Neural progenitor cell (in vitro differentiated cells): ENCODE results near the gene TMEM178B. TPM values are rescaled to one million over a fixed set of nuclear protein-coding genes. Genes with fewer than 3 reads are reported as not detected.

ENCODE experiments used
- DNase-seq: peaks from one replicate; pipeline ENCODE4 v3.0.0-alpha.2; 2016; ENCODE audit warnings: low spot score
- H2AFZ ChIP-seq: fragments of 200-600 bp; sonication (generic); replicated peaks from 2 replicates; pipeline ENCODE4 v1.6.1; 2016; ENCODE audit warnings: antibody characterized with exemption
- H3F3A ChIP-seq: fragments of 200-600 bp; sonication (generic); 2 replicates; pipeline ENCODE4 v1.6.1; 2016; ENCODE audit warnings: antibody characterized with exemption, low read depth
- H3K27ac ChIP-seq: fragments of 200-600 bp; sonication (generic); 2 replicates; pipeline ENCODE4 v1.5.1; 2016; ENCODE audit warnings: mild to moderate bottlenecking
- H3K27me3 ChIP-seq: fragments of 200-600 bp; sonication (generic); 2 replicates; pipeline ENCODE4 v1.6.1; 2016; ENCODE audit warnings: mild to moderate bottlenecking, moderate library complexity
- H3K36me3 ChIP-seq: fragments of 200-600 bp; sonication (generic); 2 replicates; pipeline ENCODE4 v1.5.1; 2016
- H3K4me1 ChIP-seq: fragments of 200-600 bp; sonication (generic); 2 replicates; pipeline ENCODE4 v1.6.1; 2016; ENCODE audit warnings: mixed run types
- H3K4me2 ChIP-seq: fragments of 200-600 bp; sonication (generic); 2 replicates; pipeline ENCODE4 v1.6.1; 2016
- H3K4me3 ChIP-seq: fragments of 200-600 bp; sonication (generic); 2 replicates; pipeline ENCODE4 v1.5.1; 2016
- H3K79me2 ChIP-seq: fragments of 200-600 bp; sonication (generic); 2 replicates; pipeline ENCODE4 v1.6.1; 2016; ENCODE audit warnings: low read depth
- H3K9ac ChIP-seq: fragments of 200-600 bp; sonication (generic); 2 replicates; pipeline ENCODE4 v1.6.1; 2016
- H3K9me3 ChIP-seq: fragments of 200-600 bp; sonication (generic); 2 replicates; pipeline ENCODE4 v1.5.1; 2016; ENCODE audit warnings: low read depth
- H4K20me1 ChIP-seq: fragments of 200-600 bp; sonication (generic); 2 replicates; pipeline ENCODE4 v1.6.1; 2016; ENCODE audit warnings: low read depth
- H3K27ac Mint-ChIP-seq: 3 replicates; pipeline ENCODE4 v1.8.0; 2021; ENCODE audit warnings: mixed read lengths
- H3K27me3 Mint-ChIP-seq: 2 replicates; pipeline ENCODE4 v1.8.0; 2022; ENCODE audit warnings: low read depth, mild to moderate bottlenecking, inconsistent platforms, moderate library complexity, mixed read lengths; ENCODE audit not compliant: insufficient read depth
- H3K36me3 Mint-ChIP-seq: 3 replicates; pipeline ENCODE4 v1.8.0; 2021; ENCODE audit warnings: mixed read lengths
- H3K4me1 Mint-ChIP-seq: 3 replicates; pipeline ENCODE4 v1.8.0; 2021; ENCODE audit warnings: mixed read lengths
- H3K4me3 Mint-ChIP-seq: 3 replicates; pipeline ENCODE4 v1.8.0; 2021; ENCODE audit warnings: mild to moderate bottlenecking, moderate library complexity, mixed read lengths
- H3K9me3 Mint-ChIP-seq: 3 replicates; pipeline ENCODE4 v1.8.0; 2020; ENCODE audit warnings: mixed read lengths
- EZH2 ChIP-seq: fragments of 200-600 bp; sonication (generic); IDR thresholded peaks from 2 replicates; pipeline ENCODE4 v1.6.1; 2017; ENCODE audit warnings: antibody characterized with exemption, mild to moderate bottlenecking, moderate library complexity
- EZH2phosphoT487 ChIP-seq: fragments of 200-600 bp; sonication (generic); IDR thresholded peaks from 2 replicates; pipeline ENCODE4 v1.6.1; 2017; ENCODE audit warnings: antibody characterized with exemption
- total RNA-seq: library from RNA; depleted of rRNA; stranded (reverse); fragments of >200 nt; gene quantifications from 2 replicates; pipeline ENCODE4 v1.2.3, GENCODE V29; 2015; ENCODE audit warnings: low replicate concordance
- TF ChIP-seq, protein P1 (sequence below): fragments of 200-600 bp; sonication (generic); IDR thresholded peaks from 2 replicates; pipeline ENCODE4 v1.5.1; 2017; ENCODE audit warnings: antibody characterized with exemption, mild to moderate bottlenecking

TMEM178B gene
- total RNA-seq, 1 donor from 2014 or later: 2.9 TPM

DNA sequence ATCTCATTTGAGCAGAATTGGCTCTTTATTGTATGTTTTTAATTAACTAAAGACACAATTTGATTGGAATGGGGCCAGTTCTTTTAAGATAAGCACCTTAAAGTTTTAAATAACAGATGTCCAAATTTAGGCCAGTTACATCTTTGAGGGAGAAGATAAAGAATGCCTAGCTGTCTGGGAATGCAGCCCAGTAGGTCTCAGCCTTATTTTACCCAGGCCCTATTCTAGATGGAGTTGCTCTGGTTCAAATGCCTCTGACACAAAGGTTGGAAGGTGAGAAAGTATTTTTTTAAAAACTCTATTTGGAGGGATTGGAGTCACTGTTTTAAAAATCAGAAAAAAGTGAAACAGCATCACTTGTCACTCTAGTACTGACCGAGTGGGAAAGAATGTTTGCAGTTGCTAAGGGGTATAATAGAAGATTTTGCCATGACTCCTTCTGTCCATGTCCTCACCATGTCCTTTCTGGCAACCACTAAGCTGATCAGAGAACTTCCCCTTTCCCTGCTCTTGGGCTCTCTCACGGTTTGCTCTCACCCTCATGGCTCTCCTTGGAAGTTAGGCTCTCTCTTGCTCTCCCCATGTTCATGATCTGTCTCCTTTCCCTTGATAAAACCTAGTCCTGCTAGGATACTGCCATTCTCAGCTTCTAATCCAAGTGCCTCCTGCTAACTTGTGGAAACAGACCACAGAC lies 239.1 kb downstream of the TMEM178B start:
- H3K36me3 ChIP-seq: no peaks in the 10 kb centered on the region
- H3K4me3 ChIP-seq: no peak overlapping the region
- H3K27me3 ChIP-seq: no peaks in the 10 kb centered on the region
- H3K9ac ChIP-seq: no peak overlapping the region
- H3K9me3 ChIP-seq: no peaks in the 10 kb centered on the region
- no peaks in the 10 kb centered on the region for H3K79me2 ChIP-seq
- Mint-ChIP-seq H3K36me3 (no peaks in the 10 kb centered on the region), H3K27me3 (no peaks in the 10 kb centered on the region), H3K4me3 (no peak overlapping the region), H3K4me1 (no peaks in the 10 kb centered on the region), H3K27ac (no peak overlapping the region), H3K9me3 (no peaks in the 10 kb centered on the region)
- TF ChIP-seq EZH2 (no peak), EZH2phosphoT487 (no peak)
- TF ChIP-seq, protein P1, sequence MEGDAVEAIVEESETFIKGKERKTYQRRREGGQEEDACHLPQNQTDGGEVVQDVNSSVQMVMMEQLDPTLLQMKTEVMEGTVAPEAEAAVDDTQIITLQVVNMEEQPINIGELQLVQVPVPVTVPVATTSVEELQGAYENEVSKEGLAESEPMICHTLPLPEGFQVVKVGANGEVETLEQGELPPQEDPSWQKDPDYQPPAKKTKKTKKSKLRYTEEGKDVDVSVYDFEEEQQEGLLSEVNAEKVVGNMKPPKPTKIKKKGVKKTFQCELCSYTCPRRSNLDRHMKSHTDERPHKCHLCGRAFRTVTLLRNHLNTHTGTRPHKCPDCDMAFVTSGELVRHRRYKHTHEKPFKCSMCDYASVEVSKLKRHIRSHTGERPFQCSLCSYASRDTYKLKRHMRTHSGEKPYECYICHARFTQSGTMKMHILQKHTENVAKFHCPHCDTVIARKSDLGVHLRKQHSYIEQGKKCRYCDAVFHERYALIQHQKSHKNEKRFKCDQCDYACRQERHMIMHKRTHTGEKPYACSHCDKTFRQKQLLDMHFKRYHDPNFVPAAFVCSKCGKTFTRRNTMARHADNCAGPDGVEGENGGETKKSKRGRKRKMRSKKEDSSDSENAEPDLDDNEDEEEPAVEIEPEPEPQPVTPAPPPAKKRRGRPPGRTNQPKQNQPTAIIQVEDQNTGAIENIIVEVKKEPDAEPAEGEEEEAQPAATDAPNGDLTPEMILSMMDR: no peak
- H3K4me1 ChIP-seq: peaks cover 15% of the 10 kb centered on the region
- H4K20me1 ChIP-seq: no peaks in the 10 kb centered on the region
- no peak overlapping the region for H3K27ac ChIP-seq
- H3K4me2 ChIP-seq: no peak overlapping the region
- no peak overlapping the region for H2AFZ ChIP-seq
- no peak for DNase-seq
- peaks cover 7% of the 10 kb centered on the region for H3F3A ChIP-seq

DNA sequence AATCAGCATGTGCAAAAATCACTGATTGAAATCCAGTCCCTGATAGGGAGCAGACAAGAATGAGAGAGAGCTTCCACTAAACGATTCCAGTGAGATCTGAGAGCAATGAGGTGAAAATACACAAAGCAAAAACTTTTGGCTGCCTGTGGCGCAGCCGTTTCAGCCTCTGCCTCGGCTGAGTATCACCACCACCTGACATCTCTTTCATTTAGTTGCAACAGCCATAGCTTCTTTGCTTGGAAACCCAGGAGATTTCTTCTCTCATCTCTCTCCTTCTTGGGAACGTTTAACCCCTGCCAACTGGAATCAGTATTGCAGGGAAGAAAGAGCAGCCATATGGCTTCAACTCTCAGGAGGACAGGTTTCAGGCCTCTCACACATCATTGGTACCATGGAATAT lies 240.0 kb downstream of the TMEM178B start:
- no peak overlapping the region for H3K4me3 Mint-ChIP-seq
- no peak for DNase-seq
- Histone ChIP-seq H3K4me2 (no peak overlapping the region), H2AFZ (no peak overlapping the region), H3K79me2 (no peaks in the 10 kb centered on the region), H3K36me3 (no peaks in the 10 kb centered on the region), H3K9ac (no peak overlapping the region), H3K9me3 (no peaks in the 10 kb centered on the region), H3F3A (peaks cover 7% of the 10 kb centered on the region), H3K4me1 (peaks cover 15% of the 10 kb centered on the region), H3K27ac (no peak overlapping the region), H3K27me3 (no peaks in the 10 kb centered on the region), H4K20me1 (no peaks in the 10 kb centered on the region), H3K4me3 (no peak overlapping the region)
- H3K27me3 Mint-ChIP-seq: no peaks in the 10 kb centered on the region
- no peaks in the 10 kb centered on the region for H3K4me1 Mint-ChIP-seq
- no peak overlapping the region for H3K27ac Mint-ChIP-seq
- no peaks in the 10 kb centered on the region for H3K9me3 Mint-ChIP-seq
- no peaks in the 10 kb centered on the region for H3K36me3 Mint-ChIP-seq
- TF ChIP-seq EZH2phosphoT487: no peak
- TF ChIP-seq EZH2: no peak

DNA sequence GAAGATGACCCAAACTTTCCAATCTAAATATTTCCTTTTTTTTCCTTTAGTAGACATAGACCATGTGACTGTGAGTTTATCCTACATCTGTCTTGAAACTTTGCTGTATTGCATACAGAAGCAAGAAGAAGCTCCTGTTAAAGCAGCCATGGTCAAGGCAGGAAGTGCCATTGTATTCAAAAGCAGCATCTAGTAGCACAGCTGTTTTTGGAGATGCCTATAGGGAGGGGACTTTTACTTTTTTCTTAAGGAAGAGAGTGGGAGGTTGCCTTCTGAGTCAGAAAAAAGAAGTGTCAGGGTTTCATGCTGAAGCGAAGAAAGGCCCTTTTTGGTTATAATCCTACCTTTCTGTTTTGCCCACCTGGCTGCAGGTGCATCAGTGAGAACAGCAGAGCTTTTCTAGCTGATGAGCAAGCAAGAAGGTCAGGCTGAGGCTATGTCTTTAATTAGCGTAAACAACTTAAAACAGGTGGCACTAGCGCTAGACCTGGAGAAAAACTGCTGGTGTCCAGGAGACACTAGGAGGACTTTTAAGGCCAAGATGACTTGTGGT lies 243.2 kb downstream of the TMEM178B start:
- H3K27ac Mint-ChIP-seq: no peak overlapping the region
- no peak overlapping the region for H3K9ac ChIP-seq
- TF ChIP-seq EZH2phosphoT487: no peak
- TF ChIP-seq EZH2: no peak
- TF ChIP-seq, protein P1: no peak

DNA sequence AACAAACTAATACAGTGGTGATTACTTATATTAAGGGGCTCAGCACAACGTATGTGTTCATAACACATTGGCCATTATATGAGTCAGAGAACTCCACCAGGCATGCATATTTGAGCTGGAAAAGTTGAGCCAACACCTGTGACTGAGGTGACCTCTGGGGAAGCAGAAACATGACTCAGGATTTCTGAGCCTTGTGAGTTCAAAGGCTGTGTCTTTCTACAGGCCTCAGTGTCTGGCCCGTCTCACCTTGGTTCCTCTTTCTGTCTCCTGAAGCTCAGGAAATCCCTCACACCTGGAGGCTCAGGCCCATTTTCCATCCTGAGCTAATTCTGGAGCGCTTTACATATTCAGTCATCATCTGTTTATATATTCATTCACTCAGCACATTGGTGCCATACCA lies 246.4 kb downstream of the TMEM178B start:
- H3K4me1 Mint-ChIP-seq: peaks cover 14% of the 10 kb centered on the region

More for the DNA sequence above, 243.2 kb downstream of the TMEM178B start:
- Histone ChIP-seq H3K4me3 (no peak overlapping the region), H3K27ac (no peak overlapping the region), H4K20me1 (no peaks in the 10 kb centered on the region), H3F3A (peaks cover 5% of the 10 kb centered on the region), H3K79me2 (no peaks in the 10 kb centered on the region), H3K36me3 (no peaks in the 10 kb centered on the region), H3K4me1 (peaks cover 14% of the 10 kb centered on the region), H3K4me2 (no peak overlapping the region), H3K27me3 (no peaks in the 10 kb centered on the region), H3K9me3 (no peaks in the 10 kb centered on the region), H2AFZ (no peak overlapping the region)
- no peak overlapping the region for H3K4me3 Mint-ChIP-seq
- no peaks in the 10 kb centered on the region for H3K4me1 Mint-ChIP-seq
- no peaks in the 10 kb centered on the region for H3K27me3 Mint-ChIP-seq
- H3K9me3 Mint-ChIP-seq: no peaks in the 10 kb centered on the region
- H3K36me3 Mint-ChIP-seq: no peaks in the 10 kb centered on the region
- DNase-seq: no peak

More for the DNA sequence above, 246.4 kb downstream of the TMEM178B start:
- H3K4me2 ChIP-seq: no peak overlapping the region
- H3F3A ChIP-seq: peaks cover 8% of the 10 kb centered on the region
- Mint-ChIP-seq H3K27ac (no peak overlapping the region), H3K4me3 (no peak overlapping the region), H3K27me3 (no peaks in the 10 kb centered on the region), H3K36me3 (no peaks in the 10 kb centered on the region), H3K9me3 (no peaks in the 10 kb centered on the region)
- H3K9ac ChIP-seq: no peak overlapping the region
- H3K27ac ChIP-seq: no peak overlapping the region
- no peaks in the 10 kb centered on the region for H3K27me3 ChIP-seq
- no peak overlapping the region for H3K4me3 ChIP-seq
- DNase-seq: no peak
- no peaks in the 10 kb centered on the region for H3K9me3 ChIP-seq
- peaks cover 14% of the 10 kb centered on the region for H3K4me1 ChIP-seq
- no peaks in the 10 kb centered on the region for H3K36me3 ChIP-seq
- no peak overlapping the region for H2AFZ ChIP-seq
- H3K79me2 ChIP-seq: no peaks in the 10 kb centered on the region
- H4K20me1 ChIP-seq: peaks cover 6% of the 10 kb centered on the region
- TF ChIP-seq EZH2 (no peak), EZH2phosphoT487 (no peak)
- TF ChIP-seq, protein P1: no peak
